OCI-LY1 (cell line): ENCODE data around the gene RIOK1.

Experiments
- CTCF ChIP-seq: fragments of 200-600 bp; sonication (generic), shearing (Covaris generic); IDR thresholded peaks from 2 replicates; pipeline ENCODE4 v1.5.1; 2017; ENCODE audit warnings: mild to moderate bottlenecking, antibody characterized with exemption, low read length, moderate library complexity, mixed read lengths
- EZH2 ChIP-seq: fragments of 200-600 bp; sonication (generic), shearing (Covaris generic); IDR thresholded peaks from 2 replicates; pipeline ENCODE4 v1.8.0; 2017; ENCODE audit warnings: borderline replicate concordance, mixed run types, mild to moderate bottlenecking, antibody characterized with exemption, low read length, moderate library complexity, mixed read lengths

DNA sequence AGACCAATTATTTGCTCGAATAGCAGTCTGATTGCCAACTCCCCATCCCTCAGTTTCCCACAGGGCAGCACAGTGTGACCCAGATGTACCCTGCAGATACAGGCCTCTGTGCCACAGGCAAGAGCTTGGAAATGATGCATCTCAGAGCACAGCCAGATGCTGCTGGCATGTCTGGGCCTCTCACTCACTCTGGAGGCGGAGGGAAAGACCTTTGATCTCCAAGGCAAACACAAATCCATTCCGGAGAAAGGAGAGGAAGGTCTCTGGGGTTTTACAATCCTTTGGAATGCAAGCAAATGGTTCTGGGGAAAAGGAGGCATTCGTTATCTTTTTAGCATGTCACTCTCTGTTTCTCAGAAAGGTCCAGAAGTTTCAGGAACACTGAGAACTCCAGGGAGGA is 74.2 kb downstream of the RIOK1 start:
- TF ChIP-seq CTCF (no peak), EZH2 (no peak)
